Colonic mucosa (tissue), 4 donors: ENCODE results near the gene EIF2AK3. TPM values are rescaled to one million over a fixed set of nuclear protein-coding genes. Genes with fewer than 3 reads are reported as not detected.

ENCODE experiments used
- DNase-seq: peaks from one replicate; pipeline ENCODE4 v3.0.0-alpha.2; 2020
- H3K27ac ChIP-seq: fragments of 200-600 bp; one replicate; pipeline ENCODE4 v1.8.0; 2021
- H3K27me3 ChIP-seq: fragments of 200-600 bp; one replicate; pipeline ENCODE4 v1.8.0; 2021
- H3K36me3 ChIP-seq: fragments of 200-600 bp; one replicate; pipeline ENCODE4 v1.8.0; 2021
- H3K4me1 ChIP-seq: fragments of 200-600 bp; one replicate; pipeline ENCODE4 v1.8.0; 2021; ENCODE audit warnings: mild to moderate bottlenecking
- H3K4me3 ChIP-seq: fragments of 200-600 bp; one replicate; pipeline ENCODE4 v1.8.0; 2021
- H3K9ac ChIP-seq, 2 donors: one replicate each; pipeline ENCODE4 v1.7.0; 2013; ENCODE audit warnings: control low read depth in 2 of 2, low read depth in 2 of 2, low read length in 2 of 2
- H3K9me3 ChIP-seq: fragments of 200-600 bp; one replicate; pipeline ENCODE4 v1.8.0; 2021
- intact Hi-C: fragments of 100-400 bp; cut with DNase I; formaldehyde crosslinking; loops from one replicate; pipeline ENCODE4 v1.14.1; 2022
- total RNA-seq, 2 donors: library from RNA; stranded (reverse); fragmentation: NEBNext Ultra II Directional in 1 of 2; extraction: Animal tissue kit (Norgen Biotek cat#: 25700) in 1 of 2; gene quantifications; one replicate each; pipeline ENCODE4 v1.2.1, GENCODE V29; 2021
- TF ChIP-seq, protein P1 (sequence below): fragments of 200-600 bp; IDR thresholded peaks from one replicate; pipeline ENCODE4 v1.8.0; 2022; ENCODE audit warnings: antibody characterized with exemption, mild to moderate bottlenecking
- donor health status: healthy.
- donor health status: DM: no; HTN: no; CAD: no.
- donor health status: DM: no; HTN: no; CAD: no.

EIF2AK3 gene
- total RNA-seq, 2 donors from 2014 or later, result 23.0 to 38.3 TPM

DNA sequence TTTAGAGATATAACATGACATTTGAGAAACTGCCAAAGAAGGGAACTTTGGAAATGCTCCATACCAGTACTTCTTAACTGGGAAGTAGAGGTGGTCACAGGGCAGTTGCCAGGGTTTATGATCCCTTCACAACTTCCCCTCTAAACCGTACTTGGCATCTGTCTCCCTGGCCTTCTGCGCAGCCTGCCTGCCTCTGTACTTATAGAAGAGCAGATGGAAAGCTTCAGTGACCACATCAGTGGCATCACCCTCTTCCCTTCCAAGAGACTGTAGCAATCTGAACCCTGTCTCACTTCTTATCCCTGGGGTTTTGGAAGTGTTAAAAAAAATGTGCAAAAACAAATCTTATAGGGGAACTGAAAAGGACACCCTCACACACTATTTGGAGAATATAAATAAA, 64.1 kb downstream of the EIF2AK3 start:
- no peak overlapping the region for H3K27ac ChIP-seq
- no peaks in the 10 kb centered on the region for H3K9me3 ChIP-seq
- TF ChIP-seq, protein P1, sequence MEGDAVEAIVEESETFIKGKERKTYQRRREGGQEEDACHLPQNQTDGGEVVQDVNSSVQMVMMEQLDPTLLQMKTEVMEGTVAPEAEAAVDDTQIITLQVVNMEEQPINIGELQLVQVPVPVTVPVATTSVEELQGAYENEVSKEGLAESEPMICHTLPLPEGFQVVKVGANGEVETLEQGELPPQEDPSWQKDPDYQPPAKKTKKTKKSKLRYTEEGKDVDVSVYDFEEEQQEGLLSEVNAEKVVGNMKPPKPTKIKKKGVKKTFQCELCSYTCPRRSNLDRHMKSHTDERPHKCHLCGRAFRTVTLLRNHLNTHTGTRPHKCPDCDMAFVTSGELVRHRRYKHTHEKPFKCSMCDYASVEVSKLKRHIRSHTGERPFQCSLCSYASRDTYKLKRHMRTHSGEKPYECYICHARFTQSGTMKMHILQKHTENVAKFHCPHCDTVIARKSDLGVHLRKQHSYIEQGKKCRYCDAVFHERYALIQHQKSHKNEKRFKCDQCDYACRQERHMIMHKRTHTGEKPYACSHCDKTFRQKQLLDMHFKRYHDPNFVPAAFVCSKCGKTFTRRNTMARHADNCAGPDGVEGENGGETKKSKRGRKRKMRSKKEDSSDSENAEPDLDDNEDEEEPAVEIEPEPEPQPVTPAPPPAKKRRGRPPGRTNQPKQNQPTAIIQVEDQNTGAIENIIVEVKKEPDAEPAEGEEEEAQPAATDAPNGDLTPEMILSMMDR, result no peak
- no peak overlapping the region for H3K9ac ChIP-seq
- H3K27me3 ChIP-seq, result no peaks in the 10 kb centered on the region
- DNase-seq, result no peak
- H3K4me3 ChIP-seq, result no peak overlapping the region
- peaks cover 5% of the 10 kb centered on the region for H3K36me3 ChIP-seq
- H3K4me1 ChIP-seq, result no peaks in the 10 kb centered on the region
- intact Hi-C loops, result no loop called here

DNA sequence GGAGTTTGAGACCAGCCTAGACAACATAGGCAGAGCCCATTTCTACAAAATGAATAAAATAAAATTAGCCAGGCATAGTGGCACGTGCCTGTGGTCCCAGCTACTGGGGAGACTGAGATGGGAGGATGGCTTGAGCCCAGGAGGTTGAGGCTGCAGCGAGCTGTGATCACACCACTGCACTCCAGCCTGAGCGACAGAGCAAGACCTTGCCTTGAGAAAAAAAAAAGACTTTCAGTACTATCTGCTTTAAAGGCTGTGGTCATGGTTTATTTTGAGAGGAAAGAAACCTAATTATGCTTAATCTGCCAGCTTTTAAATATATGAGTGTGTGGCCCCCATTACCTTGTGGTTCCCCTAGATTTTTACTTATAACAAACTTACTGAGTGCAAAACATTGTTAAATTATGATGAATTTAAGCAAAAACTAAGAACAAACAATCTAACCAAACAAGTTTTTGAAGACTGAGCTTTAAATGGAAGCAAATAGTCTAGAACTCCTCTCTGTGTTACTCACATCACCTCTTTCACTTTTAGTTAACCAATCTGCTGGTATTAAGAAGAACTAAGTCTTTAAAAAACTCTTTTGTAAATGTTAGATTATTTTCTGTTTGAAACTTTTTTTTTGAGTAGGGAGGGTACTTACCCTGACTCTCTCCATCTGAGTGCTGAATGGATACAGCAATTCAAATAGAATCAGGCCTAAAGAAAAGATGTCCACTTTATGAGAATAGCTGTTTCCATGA, 65.4 kb downstream of the EIF2AK3 start:
- no peak for DNase-seq
- Histone ChIP-seq H3K4me3 (no peak overlapping the region), H3K9ac (no peak overlapping the region), H3K27ac (no peak overlapping the region), H3K36me3 (peaks cover 5% of the 10 kb centered on the region), H3K9me3 (no peaks in the 10 kb centered on the region), H3K4me1 (no peaks in the 10 kb centered on the region), H3K27me3 (no peaks in the 10 kb centered on the region)
- TF ChIP-seq, protein P1, result no peak
- intact Hi-C loops, result no loop called here

DNA sequence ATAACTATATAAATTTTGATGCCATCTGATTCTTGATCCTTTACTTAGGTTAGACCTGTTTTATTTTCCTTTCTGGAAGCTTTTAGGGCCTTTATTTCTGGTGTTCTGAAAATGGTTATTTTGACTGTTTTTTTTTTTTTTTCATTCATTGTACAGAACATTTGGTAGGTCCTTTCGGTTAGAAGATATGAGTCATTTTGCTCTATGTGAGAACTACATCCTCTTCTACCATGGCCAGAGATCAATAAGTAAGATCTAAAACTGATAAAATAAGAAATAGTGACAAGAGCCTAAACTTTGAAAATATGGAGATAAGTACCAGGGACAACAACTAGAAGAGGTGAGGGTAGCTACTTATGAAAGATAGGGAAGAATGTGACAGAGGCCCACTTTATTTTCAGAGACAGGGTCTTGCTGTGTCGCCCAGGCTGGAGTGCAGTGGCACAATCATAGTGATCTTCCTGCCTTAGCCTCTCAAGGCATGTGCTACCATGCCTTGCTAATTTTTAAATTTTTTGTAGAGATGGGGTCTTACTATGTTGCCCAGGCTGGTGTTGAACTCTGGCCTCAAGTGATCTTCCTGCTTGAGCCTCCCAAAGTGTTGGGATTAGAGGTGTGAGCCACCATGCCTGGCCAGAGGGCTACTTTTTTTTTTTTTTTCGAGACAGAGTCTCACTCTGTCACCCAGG, 66.5 kb downstream of the EIF2AK3 start:
- Histone ChIP-seq H3K27me3 (no peaks in the 10 kb centered on the region), H3K36me3 (peaks cover 5% of the 10 kb centered on the region), H3K9me3 (no peaks in the 10 kb centered on the region), H3K4me3 (no peak overlapping the region), H3K4me1 (no peaks in the 10 kb centered on the region), H3K27ac (no peak overlapping the region), H3K9ac (no peak overlapping the region)
- TF ChIP-seq, protein P1, result no peak
- intact Hi-C loops, result no loop called here
- no peak for DNase-seq

DNA sequence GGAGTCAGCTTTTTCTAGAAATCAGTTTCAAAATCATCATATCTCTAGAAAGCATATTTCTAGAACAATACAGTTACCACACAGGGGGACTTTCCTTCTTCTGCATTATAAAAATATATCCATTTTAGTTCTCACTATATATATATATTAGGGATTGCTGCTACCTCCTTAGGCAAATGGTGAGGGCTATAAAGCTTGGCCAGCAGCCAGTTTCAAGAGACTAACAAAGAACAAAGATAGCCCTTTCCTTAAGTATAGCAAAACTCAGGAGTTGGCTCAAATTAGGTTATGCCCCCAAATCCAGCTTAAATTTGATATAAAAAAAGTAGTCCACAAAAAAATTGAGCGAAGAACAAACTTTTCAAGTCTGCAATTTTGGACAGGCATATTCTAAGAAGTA, 70.0 kb downstream of the EIF2AK3 start:
- peaks cover 5% of the 10 kb centered on the region for H3K36me3 ChIP-seq
- no peaks in the 10 kb centered on the region for H3K9me3 ChIP-seq
- no peak overlapping the region for H3K27ac ChIP-seq
- no peak for DNase-seq
- TF ChIP-seq, protein P1, result no peak
- no peaks in the 10 kb centered on the region for H3K4me1 ChIP-seq
- H3K9ac ChIP-seq, result no peak overlapping the region
- intact Hi-C loops, result no loop called here
- no peaks in the 10 kb centered on the region for H3K27me3 ChIP-seq
- no peak overlapping the region for H3K4me3 ChIP-seq

DNA sequence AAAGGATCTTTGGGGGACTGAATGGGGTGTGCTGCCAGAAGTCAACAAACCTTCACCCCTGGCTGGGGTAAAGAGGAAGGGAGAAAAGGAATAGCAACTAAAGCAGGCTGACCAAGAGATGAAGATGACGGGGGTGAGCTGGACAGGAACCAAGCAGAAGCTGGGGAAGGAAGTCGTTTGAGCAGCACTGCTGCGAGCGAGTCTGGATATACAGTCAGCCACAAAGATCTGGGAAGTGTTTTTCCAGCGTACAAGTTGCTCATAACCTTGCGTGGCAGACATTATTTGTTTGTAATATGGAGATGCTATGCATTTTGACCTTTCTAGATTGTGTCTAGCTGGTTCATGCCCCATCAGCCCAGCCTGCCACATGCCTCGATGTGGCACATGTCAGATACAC, 71.2 kb downstream of the EIF2AK3 start:
- DNase-seq, result no peak
- Histone ChIP-seq H3K27me3 (no peaks in the 10 kb centered on the region), H3K9ac (no peak overlapping the region), H3K36me3 (no peaks in the 10 kb centered on the region), H3K9me3 (no peaks in the 10 kb centered on the region), H3K4me3 (no peak overlapping the region), H3K4me1 (no peaks in the 10 kb centered on the region), H3K27ac (no peak overlapping the region)
- TF ChIP-seq, protein P1, result no peak
- intact Hi-C loops, result no loop called here
